K562 (cell line): ENCODE measurements around the gene EMILIN1. TPM values are rescaled to one million over a fixed set of nuclear protein-coding genes. Genes with fewer than 3 reads are reported as not detected.

Experiments
- CREBBP ChIP-seq: IDR thresholded peaks from one replicate; pipeline ENCODE4 v1.6.1; 2012; ENCODE audit warnings: low read depth, mild to moderate bottlenecking, control low read depth, inconsistent platforms, low read length
- FOXA1 ChIP-seq: fragments of 450-650 bp; IDR thresholded peaks from 2 replicates; pipeline ENCODE4 v1.6.1; 2016; ENCODE audit warnings: mild to moderate bottlenecking, borderline replicate concordance
- HCFC1 ChIP-seq: IDR thresholded peaks from 2 replicates; pipeline ENCODE4 v1.6.1; 2012; ENCODE audit warnings: low read depth, low read length, improper control_type of control experiment
- MECOM ChIP-seq: fragments of 250-450 bp; sonication (Bioruptor Pico); IDR thresholded peaks from 2 replicates; pipeline ENCODE4 v1.8.0; 2022; ENCODE audit warnings: inconsistent platforms
- NFIC ChIP-seq: fragments of 450-650 bp; IDR thresholded peaks from 2 replicates; pipeline ENCODE4 v1.6.1; 2017; ENCODE audit warnings: mild to moderate bottlenecking, inconsistent platforms
- NONO ChIP-seq, 2 experiments: fragments of 200-400 bp in 1 of 2; fragments of 450-650 bp in 1 of 2; formaldehyde crosslinking in 1 of 2; IDR thresholded peaks; 2 replicates each; pipeline ENCODE4 v1.6.1; 2017; ENCODE audit warnings: low read depth in 2 of 2, mild to moderate bottlenecking in 2 of 2, moderate library complexity in 2 of 2, low read length in 1 of 2
- ZBTB7A ChIP-seq: IDR thresholded peaks from 2 replicates; pipeline ENCODE4 v1.6.1; 2011; ENCODE audit warnings: low read depth, mild to moderate bottlenecking, low read length, moderate library complexity, borderline replicate concordance; ENCODE audit not compliant: control insufficient read depth
- ZNF174 ChIP-seq: fragments of 250-450 bp; sonication (Bioruptor Pico); IDR thresholded peaks from 2 replicates; pipeline ENCODE4 v1.4.0; 2020; ENCODE audit warnings: mild to moderate bottlenecking
- ZNF431 ChIP-seq: sonication (generic); formaldehyde crosslinking; IDR thresholded peaks from 2 replicates; pipeline ENCODE4 v1.8.0; 2022; ENCODE audit warnings: mild to moderate bottlenecking, missing genetic modification reagents
- ZNF830 ChIP-seq: fragments of 250-450 bp; sonication (Bioruptor Pico); IDR thresholded peaks from 2 replicates; pipeline ENCODE4 v1.5.0; 2021; ENCODE audit warnings: mild to moderate bottlenecking
- polyA plus RNA-seq, 8 experiments: library from polyadenylated mRNA; depleted of rRNA in 4 of 8; stranded (reverse) in 5 of 8; unstranded in 3 of 8; fragments of >200 nt; fragmentation: Nextera tagmentation in 2 of 8; fragmentation: Illumina TruSeq in 1 of 8; extraction: Ambion mirVana in 2 of 8; extraction: Trizol in 1 of 8; gene quantifications; 2 replicates each; pipeline versions ENCODE4 v1.2.1 to v1.2.3, GENCODE V29; 2011 to 2014; ENCODE audit warnings: inconsistent platforms in 1 of 8, missing spikeins in 1 of 8
- total RNA-seq, 7 experiments: library from RNA; depleted of rRNA in 6 of 7; stranded (reverse); fragments of >200 nt in 6 of 7; fragmentation: Illumina TruSeq in 2 of 7; extraction: Trizol in 2 of 7; gene quantifications; 2 replicates each; pipeline versions ENCODE4 v1.2.1 to v1.2.3, GENCODE V29; 2011 to 2021; ENCODE audit warnings: low replicate concordance in 1 of 7
- TF ChIP-seq, protein P1 (sequence below), 2 experiments: fragments of 450-650 bp in 1 of 2; sonication (generic) in 1 of 2; formaldehyde crosslinking in 1 of 2; IDR thresholded peaks; 2 replicates each; pipeline versions ENCODE4 v1.7.1 to v1.9.0; 2016 to 2022; ENCODE audit warnings: inconsistent platforms in 1 of 2, mild to moderate bottlenecking in 1 of 2, missing genetic modification reagents in 1 of 2
- TF ChIP-seq, protein P2 (sequence below): fragments of 450-650 bp; formaldehyde crosslinking; IDR thresholded peaks from 2 replicates; pipeline ENCODE4 v1.4.0; 2020; ENCODE audit warnings: mild to moderate bottlenecking, moderate library complexity
- TF ChIP-seq, protein P3 (sequence below), 2 experiments: fragments of 200-800 bp in 1 of 2; sonication (Bioruptor generic) in 1 of 2; sonication (generic) in 1 of 2; formaldehyde crosslinking in 1 of 2; IDR thresholded peaks in 1 of 2; conservative IDR thresholded peaks in 1 of 2; 2 replicates each; pipeline versions ENCODE4 v1.5.0 to v1.6.1; 2016 to 2020; ENCODE audit warnings: missing compliant biosample characterization in 1 of 2, missing genetic modification characterization in 1 of 2, missing genetic modification reagents in 1 of 2
- TF ChIP-seq, protein P4 (sequence below): fragments of 250-450 bp; sonication (Bioruptor Pico); IDR thresholded peaks from 2 replicates; pipeline ENCODE4 v1.5.1; 2021; ENCODE audit warnings: mild to moderate bottlenecking

The EMILIN1 gene
- total and polyA plus RNA-seq, 9 of the 15 experiments (the other 6 are each of a cell fraction or from before 2014, with no cell fraction given), result 0.04 to 2.7 (median 0.54) TPM; not detected in 2

DNA sequence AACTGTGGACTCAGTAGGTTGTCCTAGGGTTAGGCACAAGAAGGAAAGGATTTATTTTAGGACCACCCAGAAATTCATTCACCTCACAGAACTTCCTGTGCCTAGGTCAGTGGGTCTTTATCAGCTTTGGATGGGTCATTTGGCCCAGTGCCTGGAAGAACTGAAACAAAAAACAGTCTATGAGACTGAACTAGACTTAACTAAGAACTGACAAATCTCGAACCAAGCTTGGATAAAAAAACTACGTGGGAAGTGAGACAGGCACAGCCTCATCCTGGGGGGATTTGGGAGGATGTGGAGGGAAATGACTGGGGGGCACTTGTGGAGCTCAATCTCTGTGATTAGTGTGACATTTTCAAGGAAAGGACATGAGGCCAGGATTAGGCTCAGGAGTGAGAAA lies 4.6 kb upstream of the EMILIN1 start (continued):
- TF ChIP-seq, protein P1, sequence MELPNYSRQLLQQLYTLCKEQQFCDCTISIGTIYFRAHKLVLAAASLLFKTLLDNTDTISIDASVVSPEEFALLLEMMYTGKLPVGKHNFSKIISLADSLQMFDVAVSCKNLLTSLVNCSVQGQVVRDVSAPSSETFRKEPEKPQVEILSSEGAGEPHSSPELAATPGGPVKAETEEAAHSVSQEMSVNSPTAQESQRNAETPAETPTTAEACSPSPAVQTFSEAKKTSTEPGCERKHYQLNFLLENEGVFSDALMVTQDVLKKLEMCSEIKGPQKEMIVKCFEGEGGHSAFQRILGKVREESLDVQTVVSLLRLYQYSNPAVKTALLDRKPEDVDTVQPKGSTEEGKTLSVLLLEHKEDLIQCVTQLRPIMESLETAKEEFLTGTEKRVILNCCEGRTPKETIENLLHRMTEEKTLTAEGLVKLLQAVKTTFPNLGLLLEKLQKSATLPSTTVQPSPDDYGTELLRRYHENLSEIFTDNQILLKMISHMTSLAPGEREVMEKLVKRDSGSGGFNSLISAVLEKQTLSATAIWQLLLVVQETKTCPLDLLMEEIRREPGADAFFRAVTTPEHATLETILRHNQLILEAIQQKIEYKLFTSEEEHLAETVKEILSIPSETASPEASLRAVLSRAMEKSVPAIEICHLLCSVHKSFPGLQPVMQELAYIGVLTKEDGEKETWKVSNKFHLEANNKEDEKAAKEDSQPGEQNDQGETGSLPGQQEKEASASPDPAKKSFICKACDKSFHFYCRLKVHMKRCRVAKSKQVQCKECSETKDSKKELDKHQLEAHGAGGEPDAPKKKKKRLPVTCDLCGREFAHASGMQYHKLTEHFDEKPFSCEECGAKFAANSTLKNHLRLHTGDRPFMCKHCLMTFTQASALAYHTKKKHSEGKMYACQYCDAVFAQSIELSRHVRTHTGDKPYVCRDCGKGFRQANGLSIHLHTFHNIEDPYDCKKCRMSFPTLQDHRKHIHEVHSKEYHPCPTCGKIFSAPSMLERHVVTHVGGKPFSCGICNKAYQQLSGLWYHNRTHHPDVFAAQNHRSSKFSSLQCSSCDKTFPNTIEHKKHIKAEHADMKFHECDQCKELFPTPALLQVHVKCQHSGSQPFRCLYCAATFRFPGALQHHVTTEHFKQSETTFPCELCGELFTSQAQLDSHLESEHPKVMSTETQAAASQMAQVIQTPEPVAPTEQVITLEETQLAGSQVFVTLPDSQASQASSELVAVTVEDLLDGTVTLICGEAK (IDR thresholded peaks at IDR 0.05), result no peak
- TF ChIP-seq, protein P1 (CRISPR knock-in tag; IDR thresholded peaks at IDR 0.05), result no peak
- no peak for TF ChIP-seq ZNF174 (CRISPR knock-in tag)
- no peak for TF ChIP-seq ZNF830 (CRISPR knock-in tag)
- TF ChIP-seq, protein P2, sequence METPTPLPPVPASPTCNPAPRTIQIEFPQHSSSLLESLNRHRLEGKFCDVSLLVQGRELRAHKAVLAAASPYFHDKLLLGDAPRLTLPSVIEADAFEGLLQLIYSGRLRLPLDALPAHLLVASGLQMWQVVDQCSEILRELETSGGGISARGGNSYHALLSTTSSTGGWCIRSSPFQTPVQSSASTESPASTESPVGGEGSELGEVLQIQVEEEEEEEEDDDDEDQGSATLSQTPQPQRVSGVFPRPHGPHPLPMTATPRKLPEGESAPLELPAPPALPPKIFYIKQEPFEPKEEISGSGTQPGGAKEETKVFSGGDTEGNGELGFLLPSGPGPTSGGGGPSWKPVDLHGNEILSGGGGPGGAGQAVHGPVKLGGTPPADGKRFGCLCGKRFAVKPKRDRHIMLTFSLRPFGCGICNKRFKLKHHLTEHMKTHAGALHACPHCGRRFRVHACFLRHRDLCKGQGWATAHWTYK (CRISPR knock-in tag), result no peak
- TF ChIP-seq NONO (IDR thresholded peaks at IDR 0.05; ENCODE audit: low read depth in 2 of 2, low read length in 1 of 2), result no peak
- TF ChIP-seq ZBTB7A, result no peak
- no peak for TF ChIP-seq HCFC1
- TF ChIP-seq MECOM (CRISPR knock-in tag), result no peak
- TF ChIP-seq NFIC, result peak; percentile 59
- TF ChIP-seq CREBBP, result no peak
- TF ChIP-seq ZNF431 (CRISPR knock-in tag), result no peak
- TF ChIP-seq, protein P3, sequence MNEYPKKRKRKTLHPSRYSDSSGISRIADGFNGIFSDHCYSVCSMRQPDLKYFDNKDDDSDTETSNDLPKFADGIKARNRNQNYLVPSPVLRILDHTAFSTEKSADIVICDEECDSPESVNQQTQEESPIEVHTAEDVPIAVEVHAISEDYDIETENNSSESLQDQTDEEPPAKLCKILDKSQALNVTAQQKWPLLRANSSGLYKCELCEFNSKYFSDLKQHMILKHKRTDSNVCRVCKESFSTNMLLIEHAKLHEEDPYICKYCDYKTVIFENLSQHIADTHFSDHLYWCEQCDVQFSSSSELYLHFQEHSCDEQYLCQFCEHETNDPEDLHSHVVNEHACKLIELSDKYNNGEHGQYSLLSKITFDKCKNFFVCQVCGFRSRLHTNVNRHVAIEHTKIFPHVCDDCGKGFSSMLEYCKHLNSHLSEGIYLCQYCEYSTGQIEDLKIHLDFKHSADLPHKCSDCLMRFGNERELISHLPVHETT (CRISPR knock-in tag; conservative IDR thresholded peaks at IDR 0.05 in 1 of 2, IDR thresholded peaks at IDR 0.05 in 1 of 2), result 0 out of 4 replicates have a peak, but pooled peaks of 1 of the 2 experiments have one; percentile 36
- no peak for TF ChIP-seq FOXA1
- TF ChIP-seq, protein P4, sequence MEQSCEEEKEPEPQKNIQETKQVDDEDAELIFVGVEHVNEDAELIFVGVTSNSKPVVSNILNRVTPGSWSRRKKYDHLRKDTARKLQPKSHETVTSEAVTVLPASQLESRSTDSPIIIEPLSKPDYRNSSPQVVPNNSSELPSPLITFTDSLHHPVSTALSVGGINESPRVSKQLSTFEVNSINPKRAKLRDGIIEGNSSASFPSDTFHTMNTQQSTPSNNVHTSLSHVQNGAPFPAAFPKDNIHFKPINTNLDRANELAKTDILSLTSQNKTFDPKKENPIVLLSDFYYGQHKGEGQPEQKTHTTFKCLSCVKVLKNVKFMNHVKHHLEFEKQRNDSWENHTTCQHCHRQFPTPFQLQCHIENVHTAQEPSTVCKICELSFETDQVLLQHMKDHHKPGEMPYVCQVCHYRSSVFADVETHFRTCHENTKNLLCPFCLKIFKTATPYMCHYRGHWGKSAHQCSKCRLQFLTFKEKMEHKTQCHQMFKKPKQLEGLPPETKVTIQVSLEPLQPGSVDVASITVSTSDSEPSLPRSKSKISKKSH (CRISPR knock-in tag), result no peak
